ENCODE results near the gene SLFNL1.

SLFNL1 gene

GRCh38 chr1:40976952-40977690 lies 44.4 kb downstream of the SLFNL1 start:
- no peak for FAIRE-seq
- TF ChIP-seq POLR2AphosphoS5 (IDR thresholded peaks at IDR 0.05; ENCODE audit: low read depth, low read length) (no peak), PAX5 (IDR thresholded peaks at IDR 0.05; ENCODE audit: insufficient read depth, low read length, severe bottlenecking) (no peak), POLR2A (IDR thresholded peaks at IDR 0.05; ENCODE audit: low read depth, low read length) (no peak), SPI1 (IDR thresholded peaks at IDR 0.05; ENCODE audit: low read depth, low read length) (no peak), POU2F2 (IDR thresholded peaks at IDR 0.05; ENCODE audit: low read depth, low read length) (no peak), TAF1 (IDR thresholded peaks at IDR 0.05; ENCODE audit: low read depth, low read length) (no peak)
- no peak for DNase-seq (ENCODE audit: insufficient read length, low spot score)

GRCh38 chr1:40974945-40975344 lies 46.6 kb downstream of the SLFNL1 start:
- FAIRE-seq = no peak
- TF ChIP-seq POU2F2 (IDR thresholded peaks at IDR 0.05; ENCODE audit: low read depth, low read length) = no peak
- no peak for TF ChIP-seq POLR2AphosphoS5 (IDR thresholded peaks at IDR 0.05; ENCODE audit: low read depth, low read length)
- no peak for TF ChIP-seq SPI1 (IDR thresholded peaks at IDR 0.05; ENCODE audit: low read depth, low read length)
- no peak for DNase-seq (ENCODE audit: insufficient read length, low spot score)

GRCh38 chr1:40973912-40974311 lies 47.6 kb downstream of the SLFNL1 start:
- DNase-seq (ENCODE audit: insufficient read length, low spot score) (no peak), FAIRE-seq (peak; percentile 16)
- TF ChIP-seq PAX5 (IDR thresholded peaks at IDR 0.05; ENCODE audit: insufficient read depth, low read length, severe bottlenecking) (no peak), TAF1 (IDR thresholded peaks at IDR 0.05; ENCODE audit: low read depth, low read length) (no peak), POLR2A (IDR thresholded peaks at IDR 0.05; ENCODE audit: low read depth, low read length) (no peak), SPI1 (IDR thresholded peaks at IDR 0.05; ENCODE audit: low read depth, low read length) (no peak), POLR2AphosphoS5 (IDR thresholded peaks at IDR 0.05; ENCODE audit: low read depth, low read length) (no peak), POU2F2 (IDR thresholded peaks at IDR 0.05; ENCODE audit: low read depth, low read length) (no peak)

GRCh38 chr1:40971966-40972365 lies 49.6 kb downstream of the SLFNL1 start:
- DNase-seq (ENCODE audit: insufficient read length, low spot score) (no peak), FAIRE-seq (no peak)
- no peak for TF ChIP-seq POLR2AphosphoS5 (IDR thresholded peaks at IDR 0.05; ENCODE audit: low read depth, low read length)
- TF ChIP-seq POLR2A (IDR thresholded peaks at IDR 0.05; ENCODE audit: low read depth, low read length) = no peak
- no peak for TF ChIP-seq TAF1 (IDR thresholded peaks at IDR 0.05; ENCODE audit: low read depth, low read length)
- TF ChIP-seq SPI1 (IDR thresholded peaks at IDR 0.05; ENCODE audit: low read depth, low read length) = no peak
- no peak for TF ChIP-seq PAX5 (IDR thresholded peaks at IDR 0.05; ENCODE audit: insufficient read depth, low read length, severe bottlenecking)
- TF ChIP-seq POU2F2 (IDR thresholded peaks at IDR 0.05; ENCODE audit: low read depth, low read length) = no peak

GRCh38 chr1:40969445-40969844 lies 52.1 kb downstream of the SLFNL1 start:
- FAIRE-seq = no peak
- TF ChIP-seq POLR2A (IDR thresholded peaks at IDR 0.05; ENCODE audit: low read depth, low read length) (no peak), PAX5 (IDR thresholded peaks at IDR 0.05; ENCODE audit: insufficient read depth, low read length, severe bottlenecking) (no peak), POLR2AphosphoS5 (IDR thresholded peaks at IDR 0.05; ENCODE audit: low read depth, low read length) (no peak), TAF1 (IDR thresholded peaks at IDR 0.05; ENCODE audit: low read depth, low read length) (no peak), SPI1 (IDR thresholded peaks at IDR 0.05; ENCODE audit: low read depth, low read length) (no peak), POU2F2 (IDR thresholded peaks at IDR 0.05; ENCODE audit: low read depth, low read length) (no peak)
- no peak for DNase-seq (ENCODE audit: insufficient read length, low spot score)

- DNase-seq (ENCODE audit: insufficient read length, low spot score) (no peak), FAIRE-seq (no peak)
- TF ChIP-seq POLR2A (IDR thresholded peaks at IDR 0.05; ENCODE audit: low read depth, low read length) = no peak
- TF ChIP-seq PAX5 (IDR thresholded peaks at IDR 0.05; ENCODE audit: insufficient read depth, low read length, severe bottlenecking) = no peak
- no peak for TF ChIP-seq POLR2AphosphoS5 (IDR thresholded peaks at IDR 0.05; ENCODE audit: low read depth, low read length)
These were observed 55.1 kb downstream of the SLFNL1 start for GRCh38 chr1:40966417-40966816.
